Activated T-helper 1 cell treated with anti-CD3 and anti-CD28 coated beads, Interleukin-2, amount 50 U/mL, for 16 hours (primary cell): ENCODE data around the gene PURA.

Experiments
- DNase-seq, 2 donors: peaks; one replicate each; pipeline ENCODE4 v3.0.0-alpha.2; 2020; ENCODE audit warnings: low read depth in 1 of 2, low spot score in 1 of 2

PURA gene

GRCh38 chr5:140113699-140114263 is at the start of gene PURA:
Gene PURA (plus strand): TSS chr5:140114109. CDS start chr5:140114182, 73 bp downstream.
- DNase-seq, result peak; percentile 92 to 93

- DNase-seq, result no peak
Measured at GRCh38 chr5:140072812-140073211, 41.1 kb upstream of the PURA start.

GRCh38 chr5:140073296-140073695 is 40.6 kb upstream of the PURA start:
- DNase-seq, result no peak

GRCh38 chr5:140075371-140075770 is 38.5 kb upstream of the PURA start:
- DNase-seq, result no peak

GRCh38 chr5:140076142-140076541 is 37.8 kb upstream of the PURA start:
- DNase-seq, result no peak

GRCh38 chr5:140076788-140077187 is 37.1 kb upstream of the PURA start:
- no peak for DNase-seq

GRCh38 chr5:140083120-140083519 is 30.8 kb upstream of the PURA start:
- no peak for DNase-seq

- DNase-seq, result no peak
Measured at GRCh38 chr5:140083650-140084049, 30.3 kb upstream of the PURA start.

- DNase-seq, result no peak
Measured at GRCh38 chr5:140084541-140084940, 29.4 kb upstream of the PURA start.

- no peak for DNase-seq
Measured at GRCh38 chr5:140090251-140090650, 23.7 kb upstream of the PURA start.

- no peak for DNase-seq
Measured at GRCh38 chr5:140093179-140093578, 20.7 kb upstream of the PURA start.

GRCh38 chr5:140093866-140094265 is 20.0 kb upstream of the PURA start:
- DNase-seq, result no peak

- DNase-seq, result no peak
Measured at GRCh38 chr5:140094889-140095288, 19.0 kb upstream of the PURA start.

GRCh38 chr5:140101179-140101578 is 12.7 kb upstream of the PURA start:
- no peak for DNase-seq

- no peak for DNase-seq
Measured at GRCh38 chr5:140103154-140103553, 10.8 kb upstream of the PURA start.

- DNase-seq, result no peak
Measured at GRCh38 chr5:140104100-140104499, 9.8 kb upstream of the PURA start.

GRCh38 chr5:140106101-140106500 is 7.8 kb upstream of the PURA start:
- DNase-seq, result no peak

GRCh38 chr5:140106805-140107311 is 7.1 kb upstream of the PURA start:
- DNase-seq, result no peak

- peak; percentile 89 to 90 for DNase-seq
Measured at GRCh38 chr5:140107312-140108092, 6.4 kb upstream of the PURA start.

- peak; percentile 4 to 5 for DNase-seq
Measured at GRCh38 chr5:140108093-140109017, 5.6 kb upstream of the PURA start.

- DNase-seq, result no peak
Measured at GRCh38 chr5:140109018-140109758, 4.7 kb upstream of the PURA start.
